Right lobe of liver (tissue), 4 donors: ENCODE results near the gene SYTL3.

Experiments
- CTCF ChIP-seq, 4 donors: fragments of 200-600 bp in 3 of 4; fragments of 450-650 bp in 1 of 4; IDR thresholded peaks; one replicate each; pipeline versions ENCODE4 v1.5.1 to v1.8.0; 2016 to 2022; ENCODE audit warnings: antibody characterized with exemption in 4 of 4, mild to moderate bottlenecking in 2 of 4
- POLR2A ChIP-seq: fragments of 450-650 bp; IDR thresholded peaks from one replicate; pipeline ENCODE4 v1.6.1; 2017; ENCODE audit warnings: antibody characterized with exemption, mild to moderate bottlenecking
- donor health status: DM: no; HTN: no; CAD: no.
- donor health status: DM: no; HTN: no; CAD: no.
- donor health status: DM: no; HTN: yes; CAD: no.

GRCh38 chr6:158697811-158698210 lies 48.0 kb downstream of the SYTL3 start:
- no peak for TF ChIP-seq CTCF (IDR thresholded peaks at IDR 0.05)
- no peak for TF ChIP-seq POLR2A
